HG03108 (cell line): ENCODE results near the gene RHBDD1.

Source experiments
- ATAC-seq: cut with Tn5 transposase; IDR thresholded peaks from one replicate; pipeline ENCODE4 v1.9.1; 2021; ENCODE audit warnings: moderate library complexity; ENCODE audit not compliant: unreplicated experiment

The RHBDD1 gene

GRCh38 chr2:226977775-226978190, 141.9 kb downstream of the RHBDD1 start:
- ATAC-seq: no peak

GRCh38 chr2:226978300-226978699, 142.4 kb downstream of the RHBDD1 start:
- no peak for ATAC-seq

- ATAC-seq: no peak
Measured at GRCh38 chr2:226979004-226979403, 143.2 kb downstream of the RHBDD1 start.

- ATAC-seq: no peak
Measured at GRCh38 chr2:226981791-226982326, 146.0 kb downstream of the RHBDD1 start.

- no peak for ATAC-seq
Measured at GRCh38 chr2:226983895-226984749, 148.3 kb downstream of the RHBDD1 start.

- peak; percentile 96 for ATAC-seq
Measured at GRCh38 chr2:226984750-226985582, 149.1 kb downstream of the RHBDD1 start.

- ATAC-seq: no peak
Measured at GRCh38 chr2:226985583-226985946, 149.7 kb downstream of the RHBDD1 start.

GRCh38 chr2:226991663-226992062, 155.8 kb downstream of the RHBDD1 start:
- no peak for ATAC-seq

GRCh38 chr2:226993171-226993570, 157.3 kb downstream of the RHBDD1 start:
- ATAC-seq: no peak

- ATAC-seq: no peak
Measured at GRCh38 chr2:226994775-226995174, 158.9 kb downstream of the RHBDD1 start.

- ATAC-seq: no peak
Measured at GRCh38 chr2:226995625-226996041, 159.8 kb downstream of the RHBDD1 start.

GRCh38 chr2:226999661-227000060, 163.8 kb downstream of the RHBDD1 start:
- ATAC-seq: no peak

- no peak for ATAC-seq
Measured at GRCh38 chr2:227000123-227000522, 164.3 kb downstream of the RHBDD1 start.

GRCh38 chr2:227004482-227004881, 168.6 kb downstream of the RHBDD1 start:
- ATAC-seq: no peak

- no peak for ATAC-seq
Measured at GRCh38 chr2:227006189-227006897, 170.5 kb downstream of the RHBDD1 start.

GRCh38 chr2:227007148-227007547, 171.3 kb downstream of the RHBDD1 start:
- ATAC-seq: no peak

GRCh38 chr2:227007940-227008339, 172.1 kb downstream of the RHBDD1 start:
- no peak for ATAC-seq

- no peak for ATAC-seq
Measured at GRCh38 chr2:227010433-227010832, 174.6 kb downstream of the RHBDD1 start.

GRCh38 chr2:227013330-227013729, 177.5 kb downstream of the RHBDD1 start:
- no peak for ATAC-seq

GRCh38 chr2:227013881-227014280, 178.0 kb downstream of the RHBDD1 start:
- ATAC-seq: no peak

- ATAC-seq: no peak
Measured at GRCh38 chr2:227016894-227017293, 181.0 kb downstream of the RHBDD1 start.
